ENCODE measurements around the gene RAB40C. TPM values are rescaled to one million over a fixed set of nuclear protein-coding genes. Genes with fewer than 3 reads are reported as not detected.

The RAB40C gene
- total RNA-seq, 1 experiment from 2014 or later, result 30.7 TPM

DNA sequence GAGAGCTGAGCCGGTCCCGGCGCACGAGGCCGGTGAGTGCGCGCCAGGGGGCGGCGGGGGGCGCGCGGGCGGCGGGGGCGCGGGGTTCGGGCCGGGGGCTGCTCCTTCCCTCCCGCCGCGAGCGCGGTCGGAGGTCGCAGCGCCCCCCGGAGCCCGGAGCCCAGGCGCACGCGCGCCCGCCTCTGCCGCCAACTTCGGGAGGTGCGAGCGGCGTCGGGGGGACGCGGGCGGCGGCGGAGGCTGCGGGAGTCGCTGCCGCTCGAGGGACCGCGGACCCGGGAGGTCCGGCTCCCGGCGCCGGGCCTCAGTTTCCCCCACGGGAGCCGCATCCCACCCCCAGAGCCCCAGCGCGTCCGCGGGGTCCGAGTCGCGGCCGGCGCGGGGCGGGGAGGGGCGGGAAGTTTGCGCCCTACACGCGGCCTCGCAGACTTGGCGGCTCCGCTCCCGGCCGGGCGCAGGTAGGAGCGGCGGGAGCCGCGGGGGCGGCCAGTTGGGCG is 29.6 kb upstream of the RAB40C start, which contains the start of gene PRR35:
Gene PRR35 (plus strand): TSS at position 191 of the 497 bp plus-strand sequence. CDS start 2,901 bp downstream, outside the sequence.
- TF ChIP-seq POLR2AphosphoS5 (IDR thresholded peaks at IDR 0.05; ENCODE audit: low read depth, low read length) (no peak), SIN3A (IDR thresholded peaks at IDR 0.05; ENCODE audit: borderline replicate concordance, insufficient read depth, low read depth, low read length) (no peak), TCF7L2 (IDR thresholded peaks at IDR 0.05; ENCODE audit: low read depth, low read length) (no peak)
- TF ChIP-seq, protein P1, sequence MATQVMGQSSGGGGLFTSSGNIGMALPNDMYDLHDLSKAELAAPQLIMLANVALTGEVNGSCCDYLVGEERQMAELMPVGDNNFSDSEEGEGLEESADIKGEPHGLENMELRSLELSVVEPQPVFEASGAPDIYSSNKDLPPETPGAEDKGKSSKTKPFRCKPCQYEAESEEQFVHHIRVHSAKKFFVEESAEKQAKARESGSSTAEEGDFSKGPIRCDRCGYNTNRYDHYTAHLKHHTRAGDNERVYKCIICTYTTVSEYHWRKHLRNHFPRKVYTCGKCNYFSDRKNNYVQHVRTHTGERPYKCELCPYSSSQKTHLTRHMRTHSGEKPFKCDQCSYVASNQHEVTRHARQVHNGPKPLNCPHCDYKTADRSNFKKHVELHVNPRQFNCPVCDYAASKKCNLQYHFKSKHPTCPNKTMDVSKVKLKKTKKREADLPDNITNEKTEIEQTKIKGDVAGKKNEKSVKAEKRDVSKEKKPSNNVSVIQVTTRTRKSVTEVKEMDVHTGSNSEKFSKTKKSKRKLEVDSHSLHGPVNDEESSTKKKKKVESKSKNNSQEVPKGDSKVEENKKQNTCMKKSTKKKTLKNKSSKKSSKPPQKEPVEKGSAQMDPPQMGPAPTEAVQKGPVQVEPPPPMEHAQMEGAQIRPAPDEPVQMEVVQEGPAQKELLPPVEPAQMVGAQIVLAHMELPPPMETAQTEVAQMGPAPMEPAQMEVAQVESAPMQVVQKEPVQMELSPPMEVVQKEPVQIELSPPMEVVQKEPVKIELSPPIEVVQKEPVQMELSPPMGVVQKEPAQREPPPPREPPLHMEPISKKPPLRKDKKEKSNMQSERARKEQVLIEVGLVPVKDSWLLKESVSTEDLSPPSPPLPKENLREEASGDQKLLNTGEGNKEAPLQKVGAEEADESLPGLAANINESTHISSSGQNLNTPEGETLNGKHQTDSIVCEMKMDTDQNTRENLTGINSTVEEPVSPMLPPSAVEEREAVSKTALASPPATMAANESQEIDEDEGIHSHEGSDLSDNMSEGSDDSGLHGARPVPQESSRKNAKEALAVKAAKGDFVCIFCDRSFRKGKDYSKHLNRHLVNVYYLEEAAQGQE (IDR thresholded peaks at IDR 0.05; ENCODE audit: insufficient read depth in 1 of 2, low read depth in 2 of 2, low read length in 1 of 2), result no peak
- TF ChIP-seq, protein P2, sequence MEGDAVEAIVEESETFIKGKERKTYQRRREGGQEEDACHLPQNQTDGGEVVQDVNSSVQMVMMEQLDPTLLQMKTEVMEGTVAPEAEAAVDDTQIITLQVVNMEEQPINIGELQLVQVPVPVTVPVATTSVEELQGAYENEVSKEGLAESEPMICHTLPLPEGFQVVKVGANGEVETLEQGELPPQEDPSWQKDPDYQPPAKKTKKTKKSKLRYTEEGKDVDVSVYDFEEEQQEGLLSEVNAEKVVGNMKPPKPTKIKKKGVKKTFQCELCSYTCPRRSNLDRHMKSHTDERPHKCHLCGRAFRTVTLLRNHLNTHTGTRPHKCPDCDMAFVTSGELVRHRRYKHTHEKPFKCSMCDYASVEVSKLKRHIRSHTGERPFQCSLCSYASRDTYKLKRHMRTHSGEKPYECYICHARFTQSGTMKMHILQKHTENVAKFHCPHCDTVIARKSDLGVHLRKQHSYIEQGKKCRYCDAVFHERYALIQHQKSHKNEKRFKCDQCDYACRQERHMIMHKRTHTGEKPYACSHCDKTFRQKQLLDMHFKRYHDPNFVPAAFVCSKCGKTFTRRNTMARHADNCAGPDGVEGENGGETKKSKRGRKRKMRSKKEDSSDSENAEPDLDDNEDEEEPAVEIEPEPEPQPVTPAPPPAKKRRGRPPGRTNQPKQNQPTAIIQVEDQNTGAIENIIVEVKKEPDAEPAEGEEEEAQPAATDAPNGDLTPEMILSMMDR (IDR thresholded peaks at IDR 0.05), result no peak
- DNase-seq (ENCODE audit: low read depth, low spot score) (no peak), ATAC-seq (no peak)
- H3K4me1 ChIP-seq (ENCODE audit: control insufficient read depth, insufficient read depth, low read length), result peaks cover 36% of the 10 kb centered on the region
- no peaks in the 10 kb centered on the region for H3K27me3 ChIP-seq (ENCODE audit: control insufficient read depth, insufficient read depth, low read length)
- H3K4me3 ChIP-seq (ENCODE audit: low read depth in 2 of 2, low read length in 2 of 2), result peak within 1 kb of the TSS; percentile 18 to 25; a peak in 3 of 4 replicates
- intact Hi-C loops (cut with micrococcal nuclease; ENCODE audit: unreplicated experiment) (no loop called here), in situ Hi-C loops (cut with HindIII; ENCODE audit: low pct_unique_long_range_greater_than_20kb, low sequenced_read_pairs) (no loop called here)
- no peaks in the 10 kb centered on the region for H3K9me3 ChIP-seq (ENCODE audit: control insufficient read depth, insufficient read depth, low read depth, low read length)
- H3K27ac ChIP-seq (ENCODE audit: low read length), result no peak within 1 kb of the TSS
- CTCF ChIA-PET, result no interaction called here
- POLR2A ChIA-PET, result no interaction called here
- no TSS peak for BruUV-seq (replicated peaks)
- H3K36me3 ChIP-seq (ENCODE audit: control insufficient read depth, insufficient read depth, low read length), result no peaks in the 10 kb centered on the region

DNA sequence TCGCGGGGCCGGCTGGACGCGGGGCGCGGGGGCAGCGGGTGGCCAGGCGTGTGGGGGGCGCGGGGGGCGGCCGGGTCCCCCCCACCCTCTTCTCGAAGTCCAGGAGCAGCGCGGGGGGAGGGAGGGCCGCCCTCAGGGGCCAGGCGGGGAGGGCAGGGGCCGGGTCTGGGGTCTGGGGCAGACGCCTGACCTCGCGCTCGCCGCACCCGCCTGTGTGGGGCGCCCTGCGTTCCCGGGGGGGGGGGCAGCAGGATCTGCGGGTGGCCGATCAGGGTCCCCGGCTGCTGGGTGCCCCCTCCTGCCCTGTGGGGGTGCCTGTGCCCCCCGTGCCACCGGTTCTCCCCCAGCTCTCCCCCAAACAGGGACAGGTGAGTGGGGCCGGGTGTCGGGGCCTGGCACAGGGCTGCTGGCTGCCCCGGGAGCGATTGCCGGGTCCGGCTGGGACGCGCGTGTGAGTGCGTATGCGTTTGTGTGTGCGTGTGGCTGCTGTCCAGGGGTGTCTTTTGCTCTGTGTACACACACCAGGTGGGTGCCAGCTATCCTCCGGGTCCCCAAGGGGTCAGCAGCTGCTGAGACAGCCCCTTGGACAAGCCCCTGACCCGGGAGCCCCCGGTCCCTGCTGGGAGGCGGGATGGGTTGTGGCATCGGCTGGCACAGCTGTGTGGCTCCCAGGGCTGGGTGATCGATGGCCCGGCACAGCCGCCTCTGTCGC is 29.0 kb upstream of the RAB40C start:
- TF ChIP-seq, protein P2 (IDR thresholded peaks at IDR 0.05), result no peak
- TF ChIP-seq TCF7L2 (IDR thresholded peaks at IDR 0.05; ENCODE audit: low read depth, low read length) (no peak), SIN3A (IDR thresholded peaks at IDR 0.05; ENCODE audit: borderline replicate concordance, insufficient read depth, low read depth, low read length) (no peak), POLR2AphosphoS5 (IDR thresholded peaks at IDR 0.05; ENCODE audit: low read depth, low read length) (no peak)
- TF ChIP-seq, protein P1 (IDR thresholded peaks at IDR 0.05; ENCODE audit: insufficient read depth in 1 of 2, low read depth in 2 of 2, low read length in 1 of 2), result no peak
- Histone ChIP-seq H3K4me3 (ENCODE audit: low read depth in 2 of 2, low read length in 2 of 2) (0 out of 4 replicates have a peak overlapping the region, but pooled peaks of 1 of the 2 experiments have one; percentile 7), H3K27ac (ENCODE audit: low read length) (no peak overlapping the region), H3K27me3 (ENCODE audit: control insufficient read depth, insufficient read depth, low read length) (no peaks in the 10 kb centered on the region), H3K4me1 (ENCODE audit: control insufficient read depth, insufficient read depth, low read length) (peaks cover 38% of the 10 kb centered on the region), H3K36me3 (ENCODE audit: control insufficient read depth, insufficient read depth, low read length) (no peaks in the 10 kb centered on the region), H3K9me3 (ENCODE audit: control insufficient read depth, insufficient read depth, low read depth, low read length) (no peaks in the 10 kb centered on the region)
- intact Hi-C loops (cut with micrococcal nuclease; ENCODE audit: unreplicated experiment), result no loop called here
- ATAC-seq (no peak), DNase-seq (ENCODE audit: low read depth, low spot score) (no peak)
- POLR2A ChIA-PET, result interaction anchor here (0.5 kb wide), 1 partner anchor 47 kb away, joined by 3 read pairs; no protein-coding TSS in a partner anchor
- in situ Hi-C loops (cut with HindIII; ENCODE audit: low pct_unique_long_range_greater_than_20kb, low sequenced_read_pairs), result no loop called here
- CTCF ChIA-PET, result no interaction called here
- no TSS peak for BruUV-seq (replicated peaks)
